GM12878 (cell line): ENCODE results near the gene MMD2. TPM values are rescaled to one million over a fixed set of nuclear protein-coding genes. Genes with fewer than 3 reads are reported as not detected.

Source experiments
- ATAC-seq: fragments of 200-7000 bp; cut with Tn5 transposase; 3 replicates; pipeline ENCODE4 v1.9.1; 2020; ENCODE audit warnings: mild to moderate bottlenecking, moderate library complexity
- BruUV-seq: library from RNA; stranded (reverse); fragments of 400-500 nt; replicated peaks from 2 replicates; lab custom pipeline; 2021; lab: Mats Ljungman, UMichigan
- CTCF ChIA-PET: fragments of 300-600 bp; sonication (Branson Sonifier 250); formaldehyde crosslinking; extraction: SDS; loops from one replicate; lab custom pipeline; 2021; ENCODE audit warnings: inconsistent platforms; lab: Yijun Ruan, JAX
- POLR2A ChIA-PET: fragments of 350-600 bp; formaldehyde crosslinking; extraction: SDS; loops from one replicate; lab custom pipeline; 2021; ENCODE audit warnings: inconsistent platforms; lab: Charles Lee
- RAD21 ChIA-PET: fragments of 300-600 bp; sonication (Branson Sonifier 250); formaldehyde crosslinking; loops from one replicate; lab custom pipeline; 2023; ENCODE audit warnings: antibody characterized with exemption; ENCODE audit not compliant: unreplicated experiment; lab: Charles Lee
- SMC1A ChIA-PET: fragments of 300-600 bp; sonication (Branson Sonifier 250); formaldehyde crosslinking; loops from one replicate; lab custom pipeline; 2023; ENCODE audit not compliant: unreplicated experiment, uncharacterized antibody; lab: Charles Lee
- DNase-seq: peaks from one replicate; pipeline ENCODE4 v3.0.0-alpha.2; 2011; ENCODE audit warnings: low read depth, low spot score
- FAIRE-seq: peaks from 3 replicates; lab custom pipeline; 2011; peaks lifted over from hg19 to GRCh38; lab: Jason Lieb, UNC
- H2AFZ ChIP-seq: 2 replicates; pipeline ENCODE4 v1.6.0; 2011; ENCODE audit warnings: low read depth, low read length, control low read depth; ENCODE audit not compliant: control insufficient read depth
- H3K27ac ChIP-seq: 2 replicates; pipeline ENCODE4 v1.5.1; 2011; ENCODE audit warnings: control low read depth; ENCODE audit not compliant: control insufficient read depth, insufficient read depth
- H3K27me3 ChIP-seq, 2 experiments: replicated peaks in 1 of 2; 2 replicates each; pipeline versions ENCODE4 v1.6.0 to v1.6.1; 2011; ENCODE audit warnings: low read length in 1 of 2; ENCODE audit not compliant: control insufficient read depth in 2 of 2, insufficient read depth in 2 of 2
- H3K36me3 ChIP-seq, 2 experiments: 2 replicates each; pipeline ENCODE4 v1.5.1; 2011; ENCODE audit warnings: low read length in 1 of 2; ENCODE audit not compliant: control insufficient read depth in 2 of 2, insufficient read depth in 2 of 2
- H3K4me1 ChIP-seq: 2 replicates; pipeline ENCODE4 v1.6.1; 2011; ENCODE audit warnings: mild to moderate bottlenecking, low read length, moderate library complexity, mixed read lengths; ENCODE audit not compliant: control insufficient read depth, insufficient read depth
- H3K4me2 ChIP-seq: 2 replicates; pipeline ENCODE4 v1.6.0; 2011; ENCODE audit warnings: control low read depth; ENCODE audit not compliant: control insufficient read depth, insufficient read depth
- H3K4me3 ChIP-seq: fragments of 200-600 bp; sonication (generic); 2 replicates; pipeline ENCODE4 v1.5.1; 2016
- H3K79me2 ChIP-seq: 2 replicates; pipeline ENCODE4 v1.6.0; 2011; ENCODE audit warnings: low read length; ENCODE audit not compliant: control insufficient read depth, insufficient read depth
- H3K9ac ChIP-seq: 2 replicates; pipeline ENCODE4 v1.8.0; 2011; ENCODE audit warnings: low read length, control low read depth, mixed read lengths; ENCODE audit not compliant: control insufficient read depth, insufficient read depth
- H3K9me3 ChIP-seq: replicated peaks from 3 replicates; pipeline ENCODE4 v1.5.1; 2011; ENCODE audit warnings: mild to moderate bottlenecking, low read length; ENCODE audit not compliant: control insufficient read depth, insufficient read depth
- H4K20me1 ChIP-seq: 2 replicates; pipeline ENCODE4 v1.6.0; 2011; ENCODE audit not compliant: control insufficient read depth, insufficient read depth
- ATF7 ChIP-seq: fragments of 450-650 bp; IDR thresholded peaks from 2 replicates; pipeline ENCODE4 v1.6.1; 2016; ENCODE audit warnings: low read depth, mild to moderate bottlenecking
- BACH1 ChIP-seq: fragments of 450-650 bp; IDR thresholded peaks from 2 replicates; pipeline ENCODE4 v1.6.1; 2017; ENCODE audit warnings: mild to moderate bottlenecking, borderline replicate concordance
- ETV6 ChIP-seq, 2 experiments: fragments of 450-650 bp in 1 of 2; IDR thresholded peaks in 1 of 2; conservative IDR thresholded peaks in 1 of 2; 2 replicates each; pipeline ENCODE4 v1.6.1; 2014; ENCODE audit warnings: antibody characterized with exemption in 1 of 2, borderline replicate concordance in 1 of 2, low read depth in 1 of 2, mild to moderate bottlenecking in 1 of 2, moderate library complexity in 1 of 2
- GABPA ChIP-seq: IDR thresholded peaks from 2 replicates; pipeline ENCODE4 v1.6.1; 2014; ENCODE audit warnings: antibody characterized with exemption, low read depth, mild to moderate bottlenecking, inconsistent platforms
- KDM1A ChIP-seq: fragments of 200-600 bp; sonication (generic); IDR thresholded peaks from 2 replicates; pipeline ENCODE4 v1.6.1; 2016; ENCODE audit warnings: borderline replicate concordance
- MEF2A ChIP-seq: IDR thresholded peaks from 2 replicates; pipeline ENCODE4 v1.6.1; 2011; ENCODE audit warnings: low read depth, mild to moderate bottlenecking, low read length, moderate library complexity; ENCODE audit not compliant: insufficient read depth
- NFYA ChIP-seq: IDR thresholded peaks from 2 replicates; pipeline ENCODE4 v1.6.1; 2011; ENCODE audit warnings: low read depth, mild to moderate bottlenecking, low read length, improper control_type of control experiment, borderline replicate concordance
- PKNOX1 ChIP-seq: fragments of 450-650 bp; IDR thresholded peaks from 2 replicates; pipeline ENCODE4 v1.6.1; 2016; ENCODE audit warnings: mild to moderate bottlenecking
- SKIL ChIP-seq: fragments of 450-650 bp; IDR thresholded peaks from 2 replicates; pipeline ENCODE4 v1.6.1; 2017; ENCODE audit warnings: mild to moderate bottlenecking, low read depth, inconsistent platforms; ENCODE audit not compliant: poor library complexity, severe bottlenecking
- SMAD1 ChIP-seq: fragments of 450-650 bp; IDR thresholded peaks from 2 replicates; pipeline ENCODE4 v1.6.1; 2018; ENCODE audit warnings: mild to moderate bottlenecking, low read depth; ENCODE audit not compliant: partially characterized antibody
- SMC3 ChIP-seq: IDR thresholded peaks from 2 replicates; pipeline ENCODE4 v1.6.1; 2011; ENCODE audit warnings: low read length, improper control_type of control experiment, borderline replicate concordance
- SREBF2 ChIP-seq: IDR thresholded peaks from 2 replicates; pipeline ENCODE4 v1.6.1; 2012; ENCODE audit warnings: mild to moderate bottlenecking, low read length
- WRNIP1 ChIP-seq: IDR thresholded peaks from 2 replicates; pipeline ENCODE4 v1.6.1; 2011; ENCODE audit warnings: low read depth, low read length, improper control_type of control experiment, borderline replicate concordance
- WGBS: methylation state at CpG from one replicate; pipeline ENCODE4 v1.1.6; 2016; ENCODE audit warnings: low lambda C conversion rate; ENCODE audit not compliant: insufficient replicate concordance, insufficient coverage; ENCODE audit errors: missing lambda C conversion rate; 5-methylcytosine and 5-hydroxymethylcytosine counted together
- in situ Hi-C: fragments of 300-500 bp; cut with MboI; formaldehyde crosslinking; loops from 9 replicates; pipeline ENCODE4 v1.14.3; 2018; ENCODE audit warnings: mixed read lengths
- intact Hi-C: fragments of 100-400 bp; cut with micrococcal nuclease; formaldehyde crosslinking; loops from one replicate; pipeline ENCODE4 v1.14.2; 2022; ENCODE audit not compliant: unreplicated experiment
- polyA plus RNA-seq, 11 experiments: library from polyadenylated mRNA; depleted of rRNA in 4 of 11; unstranded in 6 of 11; stranded (reverse) in 5 of 11; fragments of >200 nt; fragmentation: Nextera tagmentation in 4 of 11; fragmentation: Illumina TruSeq in 1 of 11; extraction: Ambion mirVana in 4 of 11; extraction: Trizol in 1 of 11; gene quantifications; 1 replicate in 1 of 11; 2 replicates in 10 of 11; pipeline versions ENCODE4 v1.2.1 to v1.2.3, GENCODE V29; 2011 to 2016; ENCODE audit warnings: inconsistent platforms in 2 of 11, missing spikeins in 2 of 11, low read depth in 1 of 11
- total RNA-seq, 4 experiments: library from RNA; depleted of rRNA in 3 of 4; stranded (reverse); fragments of >200 nt in 3 of 4; fragmentation: Illumina TruSeq in 1 of 4; extraction: Trizol in 1 of 4; gene quantifications; 2 replicates each; pipeline versions ENCODE4 v1.2.1 to v1.2.3, GENCODE V29; 2013 to 2021

MMD2 gene
- total and polyA plus RNA-seq, 10 of the 15 experiments (the other 5 are each of a cell fraction or from before 2014, with no cell fraction given): not detected

GRCh38 chr7:4871930-4872675 lies 86.9 kb downstream of the MMD2 start:
- intact Hi-C loops: no loop called here
- BruUV-seq: no TSS peak
- no peaks in the 10 kb centered on the region for H3K9me3 ChIP-seq
- SMC1A ChIA-PET: no interaction called here
- RAD21 ChIA-PET: no interaction called here
- no peaks in the 10 kb centered on the region; a peak in 1 of 4 replicates for H3K27me3 ChIP-seq
- POLR2A ChIA-PET: no interaction called here
- no peak overlapping the region for H2AFZ ChIP-seq
- no peak overlapping the region for H3K9ac ChIP-seq
- CTCF ChIA-PET: no interaction called here
- no peaks in the 10 kb centered on the region for H3K4me1 ChIP-seq
- WGBS: 41% methylated on average over 19 of the region's 19 CpGs
- H3K27ac ChIP-seq: no peak overlapping the region
- no peaks in the 10 kb centered on the region for H3K36me3 ChIP-seq
- DNase-seq (no peak), FAIRE-seq (no peak), ATAC-seq (no peak)
- no peaks in the 10 kb centered on the region for H4K20me1 ChIP-seq
- no peak overlapping the region for H3K4me3 ChIP-seq
- no peak for TF ChIP-seq BACH1
- no peaks in the 10 kb centered on the region for H3K79me2 ChIP-seq
- in situ Hi-C loops: no loop called here
- no peak overlapping the region for H3K4me2 ChIP-seq

GRCh38 chr7:4871056-4871680 lies 87.8 kb downstream of the MMD2 start:
- Histone ChIP-seq H2AFZ (no peak overlapping the region), H3K36me3 (no peaks in the 10 kb centered on the region), H3K9me3 (no peaks in the 10 kb centered on the region), H3K9ac (no peak overlapping the region), H3K4me1 (no peaks in the 10 kb centered on the region), H3K27me3 (no peaks in the 10 kb centered on the region; a peak in 1 of 4 replicates), H3K4me3 (no peak overlapping the region), H3K4me2 (no peak overlapping the region), H4K20me1 (no peaks in the 10 kb centered on the region), H3K79me2 (no peaks in the 10 kb centered on the region), H3K27ac (no peak overlapping the region)
- ChIA-PET CTCF (no interaction called here), SMC1A (no interaction called here), RAD21 (no interaction called here), POLR2A (no interaction called here)
- FAIRE-seq: no peak
- DNase-seq: no peak
- intact Hi-C loops (no loop called here), in situ Hi-C loops (no loop called here)
- no TSS peak for BruUV-seq
- WGBS: 39% methylated on average over 23 of the region's 23 CpGs
- TF ChIP-seq ETV6 (conservative IDR thresholded peaks at IDR 0.05 in 1 of 2, IDR thresholded peaks at IDR 0.05 in 1 of 2; ENCODE audit: borderline replicate concordance in 1 of 2, low read depth in 1 of 2) (no peak), GABPA (no peak), SREBF2 (no peak), MEF2A (no peak), WRNIP1 (no peak), PKNOX1 (no peak), SMC3 (no peak), SMAD1 (no peak), SKIL (no peak), NFYA (no peak), KDM1A (no peak), ATF7 (no peak)
- ATAC-seq: no peak
